ENCODE data around the gene ZNF556.
"Not testable (repeated sequence)": the region's sequence is repeated elsewhere in the genome, so short reads cannot be mapped to it uniquely, and the experiment has no call there.

Gene ZNF556

DNA sequence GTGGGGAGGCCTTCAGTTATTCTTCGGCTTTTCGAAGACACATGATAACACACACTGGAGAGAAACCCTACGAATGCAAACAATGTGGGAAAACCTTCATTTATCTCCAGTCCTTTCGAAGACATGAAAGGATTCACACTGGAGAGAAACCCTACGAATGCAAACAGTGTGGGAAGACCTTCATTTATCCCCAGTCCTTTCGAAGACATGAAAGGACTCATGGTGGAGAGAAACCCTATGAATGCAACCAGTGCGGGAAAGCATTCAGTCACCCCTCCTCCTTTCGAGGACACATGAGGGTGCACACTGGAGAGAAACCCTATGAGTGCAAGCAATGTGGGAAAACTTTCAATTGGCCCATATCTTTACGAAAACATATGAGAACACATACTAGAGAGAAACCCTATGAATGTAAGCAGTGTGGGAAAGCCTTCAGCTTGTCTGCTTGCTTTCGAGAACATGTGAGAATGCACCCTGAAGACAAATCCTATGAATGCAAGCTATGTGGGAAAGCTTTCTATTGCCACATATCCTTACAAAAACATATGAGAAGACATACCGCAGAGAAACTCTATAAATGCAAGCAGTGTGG is 14.0 kb upstream of the ZNF556 start:
- DNase-seq (ENCODE audit: low spot score), result no peak

DNA sequence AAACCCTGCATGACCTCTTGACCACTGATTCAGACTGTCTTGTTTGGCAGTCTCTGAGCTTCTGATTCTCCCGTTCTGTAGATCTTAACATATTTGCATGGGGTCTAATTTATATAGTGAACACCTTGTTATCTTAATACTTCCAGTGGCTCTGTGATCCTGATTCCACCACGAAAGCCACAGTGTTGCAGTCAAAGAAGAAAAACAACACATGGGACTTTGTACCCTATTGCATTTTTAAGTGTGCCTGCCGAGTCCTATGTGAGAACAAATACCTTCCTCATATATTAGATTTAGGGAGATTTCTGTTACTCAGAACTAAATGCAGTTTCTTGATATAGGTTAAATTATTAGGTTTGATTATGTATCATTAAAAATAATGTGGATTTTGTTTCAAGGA is 12.3 kb upstream of the ZNF556 start:
- no peak for DNase-seq (ENCODE audit: low spot score)

DNA sequence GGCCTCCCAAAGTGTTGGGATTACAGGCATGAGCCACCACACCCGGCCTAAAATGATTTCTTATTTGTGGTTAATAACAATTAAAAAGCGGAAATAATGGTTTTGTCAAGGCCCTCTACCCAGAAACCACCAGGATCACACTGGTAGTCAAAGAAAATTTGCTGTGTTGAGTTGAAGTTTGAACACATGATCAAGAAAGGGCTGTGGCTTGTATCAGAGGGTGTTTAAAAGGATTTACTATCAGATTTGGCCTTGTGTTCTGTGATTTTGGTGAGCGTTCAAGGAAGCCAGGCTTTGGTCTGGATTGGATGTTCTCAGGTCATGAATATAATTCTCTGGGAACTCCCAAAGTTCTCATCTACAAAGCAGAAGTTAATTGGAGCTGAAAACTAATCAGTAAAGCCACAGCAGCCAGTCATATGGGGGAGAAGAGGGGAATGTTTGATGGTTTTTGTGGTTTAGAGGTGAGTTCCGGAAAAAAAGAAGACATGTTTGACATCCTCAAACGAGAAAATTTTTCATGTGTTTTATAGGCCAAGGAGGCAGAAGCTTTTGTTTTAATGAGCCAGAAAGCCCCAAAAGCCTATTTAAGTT is 10.6 kb upstream of the ZNF556 start:
- no peak for DNase-seq (ENCODE audit: low spot score)

DNA sequence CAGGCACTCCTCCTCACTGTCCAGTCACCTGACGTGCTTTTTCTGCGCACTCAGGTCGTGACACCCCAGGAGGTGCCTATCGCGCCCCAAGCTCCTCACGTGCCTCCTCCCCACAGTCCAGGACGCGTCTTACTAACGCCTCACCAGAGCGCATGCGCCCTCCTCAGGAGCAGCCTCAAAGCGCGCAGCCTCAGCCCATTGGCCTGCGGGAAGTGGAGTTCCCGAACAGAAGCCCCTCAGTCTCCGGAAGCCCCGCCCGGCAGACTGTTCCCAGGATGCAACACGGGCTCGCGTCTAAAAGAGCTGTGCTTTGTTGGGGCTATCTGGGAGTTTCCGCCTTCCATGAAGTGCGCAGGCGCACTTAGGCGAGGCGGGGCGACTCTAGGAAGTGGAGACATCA is 8.3 kb upstream of the ZNF556 start:
- no peak for DNase-seq (ENCODE audit: low spot score)

DNA sequence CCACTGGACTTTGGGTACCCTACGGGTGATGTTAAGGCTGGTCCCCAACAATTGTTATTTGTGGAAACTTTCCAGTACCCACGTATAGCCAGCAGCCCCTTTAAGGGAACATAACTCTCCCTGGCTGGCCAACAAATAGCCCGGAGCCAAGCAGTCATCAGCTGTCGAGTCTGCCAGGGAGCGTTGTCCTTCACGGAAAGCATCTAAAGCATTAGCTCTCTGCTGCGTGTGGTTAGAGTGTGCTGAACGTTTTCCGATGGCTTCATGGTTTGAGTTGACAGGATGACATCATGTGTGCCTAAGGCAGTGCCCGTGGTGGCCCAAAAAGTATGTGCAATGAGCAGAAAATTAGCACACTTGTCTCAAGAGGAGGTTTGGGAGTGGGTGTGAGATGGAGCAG is 3.3 kb upstream of the ZNF556 start:
- DNase-seq (ENCODE audit: low spot score), result no peak

DNA sequence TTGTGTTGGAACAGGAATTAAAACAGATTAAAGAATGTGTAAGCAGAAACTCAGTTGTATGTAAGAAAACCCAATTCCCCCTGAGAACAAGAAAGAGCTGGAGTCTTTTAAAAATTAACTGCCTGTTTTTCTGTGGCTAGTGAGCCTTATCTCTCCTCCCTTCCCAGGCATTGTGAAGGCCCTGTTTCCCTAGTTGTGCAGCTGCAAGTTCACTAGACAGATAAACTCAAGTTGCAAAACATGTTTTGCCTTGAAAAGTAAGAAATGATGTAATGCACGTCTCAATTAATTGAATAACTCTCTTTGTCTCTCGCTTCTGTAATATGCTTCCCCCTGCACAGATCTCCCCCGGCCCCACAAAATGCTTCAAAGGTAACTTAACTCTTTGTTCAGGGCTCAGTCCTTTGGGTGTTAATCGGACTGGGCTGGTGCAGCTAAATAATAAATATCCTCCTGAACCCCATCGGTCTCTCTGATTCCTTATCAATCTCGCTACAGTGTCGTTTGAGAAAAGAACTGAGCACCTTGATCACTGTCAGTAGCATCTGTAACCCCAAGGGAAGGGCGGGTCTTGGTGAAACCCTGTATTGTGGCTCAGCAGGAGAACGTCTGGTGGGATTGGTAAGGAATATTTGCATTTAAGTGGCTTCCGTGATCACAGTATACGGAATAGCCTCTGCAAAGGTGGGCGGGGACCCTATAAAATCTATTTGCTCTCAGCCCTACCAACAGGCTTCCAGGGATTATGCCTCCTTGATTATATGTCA is 1.6 kb upstream of the ZNF556 start:
- DNase-seq (ENCODE audit: low spot score), result no peak

DNA sequence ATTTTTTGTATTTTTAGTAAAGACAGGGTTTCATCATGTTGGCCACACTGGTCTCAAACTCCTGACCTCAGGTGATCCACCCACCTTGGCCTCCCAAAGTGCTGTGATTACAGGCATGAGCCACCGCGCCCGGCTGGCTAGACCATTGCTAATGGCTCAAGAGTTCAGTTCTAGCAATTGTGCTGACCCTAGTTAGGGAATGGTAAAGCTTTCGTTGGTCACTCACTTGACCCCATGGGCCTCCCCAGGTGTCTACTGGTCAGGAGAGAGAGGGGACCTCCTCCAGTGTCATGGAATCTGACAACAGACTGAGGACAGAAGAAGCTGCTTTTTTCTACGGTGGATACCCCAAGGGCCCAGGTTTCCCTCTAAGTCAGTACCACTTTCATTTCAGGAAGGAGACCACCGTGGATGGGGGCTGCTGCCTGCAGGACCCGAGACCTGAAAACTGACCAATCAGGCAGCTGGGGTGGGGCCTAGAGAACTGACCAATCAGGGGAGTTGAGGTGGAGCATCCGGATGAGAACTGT is 575 bp upstream of the ZNF556 start:
- DNase-seq (ENCODE audit: low spot score), result no peak

DNA sequence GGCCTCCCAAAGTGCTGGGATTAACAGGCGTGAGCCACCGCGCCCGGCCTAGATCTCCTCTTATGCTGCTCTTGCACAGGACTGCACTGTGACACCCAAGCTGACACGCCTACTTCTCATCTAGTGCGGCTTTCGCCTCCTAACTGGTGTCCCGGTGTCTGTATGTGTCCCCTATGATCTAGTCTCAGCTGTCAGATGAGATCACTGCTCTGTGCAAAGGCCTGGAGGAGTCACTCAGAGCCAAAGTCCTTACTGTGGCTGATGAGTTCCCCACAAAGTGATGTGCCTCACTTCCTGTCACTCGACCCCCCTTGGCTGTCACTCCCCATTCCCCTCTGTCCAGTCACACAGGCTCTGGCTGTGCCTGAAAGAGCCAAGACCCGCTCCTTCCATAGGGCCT is 2.5 kb downstream of the ZNF556 start:
- no peak for DNase-seq (ENCODE audit: low spot score)

DNA sequence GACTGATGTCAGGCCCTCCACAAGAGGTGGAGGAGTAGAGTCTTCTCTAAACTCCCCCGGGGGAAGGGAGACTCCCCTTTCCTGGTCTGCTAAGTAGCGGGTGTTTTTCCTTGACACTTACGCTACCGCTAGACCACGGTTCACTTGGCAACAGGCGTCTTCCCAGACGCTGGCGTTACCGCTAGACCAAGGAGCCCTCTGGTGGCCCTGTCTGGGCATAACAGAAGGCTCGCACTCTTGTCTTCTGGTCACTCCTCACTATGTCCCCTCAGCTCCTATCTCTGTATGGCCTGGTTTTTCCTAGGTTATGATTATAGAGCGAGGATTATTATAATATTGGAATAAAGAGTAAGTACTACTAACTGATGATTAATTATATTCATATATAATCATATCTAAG is 5.0 kb downstream of the ZNF556 start:
- DNase-seq (ENCODE audit: low spot score), result not testable (repeated sequence)

DNA sequence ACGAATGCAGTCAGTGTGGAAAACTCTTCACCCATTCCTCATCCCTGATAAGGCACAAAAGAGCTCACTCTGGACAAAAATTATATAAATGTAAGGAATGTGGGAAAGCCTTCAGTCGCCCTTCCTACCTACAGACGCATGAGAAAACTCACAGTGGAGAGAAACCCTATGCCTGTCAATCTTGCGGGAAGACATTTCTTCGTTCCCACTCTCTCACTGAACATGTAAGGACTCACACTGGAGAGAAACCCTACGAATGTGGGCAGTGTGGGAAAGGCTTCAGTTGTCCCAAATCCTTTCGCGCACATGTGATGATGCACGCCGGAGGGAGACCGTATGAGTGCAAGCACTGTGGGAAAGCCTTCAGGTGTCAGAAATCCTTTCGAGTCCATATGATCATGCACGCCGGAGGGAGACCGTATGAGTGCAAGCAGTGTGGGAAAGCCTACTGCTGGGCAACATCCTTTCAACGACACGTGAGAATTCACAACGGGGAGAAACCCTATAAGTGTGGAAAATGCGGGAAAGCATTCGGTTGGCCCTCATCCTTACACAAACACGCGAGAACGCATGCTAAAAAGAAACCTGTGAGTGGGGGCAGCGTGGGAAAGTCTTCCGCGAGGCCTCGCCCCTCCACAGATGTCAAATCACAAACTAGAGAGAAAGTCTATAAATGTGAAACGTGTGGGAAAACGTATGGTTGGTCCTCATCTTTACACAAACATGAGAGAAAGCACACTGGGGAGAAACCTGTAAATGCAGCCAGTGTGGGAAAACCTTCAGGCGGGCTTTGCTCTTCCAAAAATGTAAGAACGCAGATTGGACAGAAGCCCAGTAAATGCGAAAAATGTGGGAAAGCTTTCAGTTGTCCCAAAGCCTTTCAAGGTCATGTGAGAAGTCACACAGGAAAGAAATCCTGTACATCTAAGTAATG is 10.5 kb downstream of the ZNF556 start:
- no peak for DNase-seq (ENCODE audit: low spot score)

DNA sequence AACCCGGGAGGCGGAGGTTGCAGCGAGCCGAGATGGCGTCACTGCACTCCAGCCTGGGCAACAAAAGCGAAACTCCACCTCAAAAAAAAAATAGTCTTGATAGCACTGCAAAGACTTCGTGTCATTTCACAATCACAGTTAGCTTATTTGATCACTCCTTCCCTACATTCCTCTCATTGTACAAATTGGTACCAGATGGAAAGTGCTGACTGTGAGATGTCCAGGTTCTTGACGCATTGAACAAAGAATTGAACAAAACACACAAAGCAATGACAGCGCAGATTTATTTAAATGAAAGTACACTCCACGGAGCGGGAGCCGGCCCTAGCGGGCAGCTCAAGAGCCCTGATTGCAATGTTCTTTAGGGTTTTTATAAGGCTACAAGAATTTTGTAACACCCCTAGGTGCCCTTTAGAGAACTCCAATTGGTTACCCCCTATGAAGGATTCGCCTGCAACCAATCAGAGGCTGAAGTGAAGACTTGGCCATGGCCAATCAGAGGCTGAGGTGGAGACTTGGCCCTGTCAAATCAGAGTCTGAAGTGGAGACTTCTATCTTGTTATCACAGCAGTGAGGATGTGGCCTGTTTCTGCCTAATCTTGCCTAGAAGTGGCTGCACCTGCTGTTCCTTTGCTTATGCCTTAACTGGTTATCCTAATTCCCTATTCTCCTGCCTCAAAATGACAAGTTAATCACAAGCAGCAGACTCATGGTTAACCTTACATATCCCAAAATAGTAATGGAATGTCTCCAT is 16.7 kb downstream of the ZNF556 start:
- DNase-seq (ENCODE audit: low spot score), result no peak

DNA sequence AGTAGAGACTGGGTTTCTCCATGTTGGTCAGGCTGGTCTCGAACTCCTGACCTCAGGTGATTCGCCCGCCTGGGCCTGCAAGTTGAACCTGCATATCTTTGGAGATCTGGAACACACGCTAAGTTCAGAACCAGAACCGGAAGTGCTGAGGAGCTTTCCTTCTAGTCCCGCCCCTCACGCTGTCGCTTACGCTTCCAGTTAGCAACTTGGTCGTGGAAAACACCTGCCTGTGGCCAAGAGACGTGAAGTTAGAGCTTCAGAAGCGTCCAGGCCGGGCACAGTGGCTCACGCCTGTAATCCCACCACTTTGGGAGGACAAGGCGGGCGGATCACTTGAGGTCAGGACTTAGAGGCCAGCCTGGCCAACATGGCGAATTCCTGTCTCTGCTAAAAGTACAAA is 18.6 kb downstream of the ZNF556 start:
- no peak for DNase-seq (ENCODE audit: low spot score)

DNA sequence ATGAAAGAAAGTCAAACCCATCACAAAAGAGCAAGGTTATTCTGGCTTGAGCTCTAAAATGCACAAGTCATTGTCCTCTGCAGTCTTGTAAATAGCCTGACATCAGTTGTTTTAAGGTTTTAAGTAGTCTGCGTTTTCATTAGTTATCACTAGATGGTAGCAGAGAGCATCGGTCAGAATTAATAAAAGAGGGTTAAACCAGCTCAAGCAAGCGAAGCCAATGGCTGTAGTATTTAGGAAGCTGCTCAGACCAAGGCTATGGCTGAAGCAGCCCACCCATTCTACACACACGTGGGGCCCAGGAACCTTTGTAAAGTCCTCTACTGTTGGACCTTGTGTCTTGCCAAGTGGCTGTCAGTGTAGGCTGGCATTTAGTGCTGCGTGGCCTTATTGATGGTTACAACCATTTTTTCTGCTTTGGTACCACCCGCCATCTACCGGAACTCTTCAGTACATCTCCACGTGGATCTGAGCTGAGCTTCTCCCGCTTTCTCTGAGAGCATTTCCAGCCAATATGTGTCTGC is 20.3 kb downstream of the ZNF556 start:
- peak; percentile 65 for DNase-seq (ENCODE audit: low spot score)

DNA sequence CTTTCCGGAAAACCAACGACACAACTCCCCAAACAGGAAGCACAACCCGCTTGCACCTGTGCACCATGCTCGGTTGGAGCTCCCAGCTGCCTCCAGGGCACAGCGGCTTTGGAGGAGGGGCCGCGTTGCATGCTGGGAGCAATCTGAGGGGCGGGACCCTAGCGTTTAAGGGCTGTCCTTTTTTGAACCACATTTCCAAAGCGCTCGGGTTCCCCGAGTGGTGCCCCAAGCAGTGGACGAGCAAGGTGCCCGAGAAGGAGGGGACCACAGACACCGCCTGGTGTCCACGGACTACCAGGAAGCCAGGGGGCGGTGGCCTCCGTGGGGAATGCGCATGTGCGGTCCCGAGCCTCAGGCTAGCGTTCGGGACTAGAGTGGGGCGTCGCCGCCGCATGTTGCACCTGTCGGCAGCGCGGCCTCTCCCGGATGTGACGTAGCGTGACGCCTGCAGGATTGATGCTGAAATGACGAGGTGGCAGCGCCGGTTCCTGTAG is 21.6 kb downstream of the ZNF556 start:
- DNase-seq (ENCODE audit: low spot score), result no peak

DNA sequence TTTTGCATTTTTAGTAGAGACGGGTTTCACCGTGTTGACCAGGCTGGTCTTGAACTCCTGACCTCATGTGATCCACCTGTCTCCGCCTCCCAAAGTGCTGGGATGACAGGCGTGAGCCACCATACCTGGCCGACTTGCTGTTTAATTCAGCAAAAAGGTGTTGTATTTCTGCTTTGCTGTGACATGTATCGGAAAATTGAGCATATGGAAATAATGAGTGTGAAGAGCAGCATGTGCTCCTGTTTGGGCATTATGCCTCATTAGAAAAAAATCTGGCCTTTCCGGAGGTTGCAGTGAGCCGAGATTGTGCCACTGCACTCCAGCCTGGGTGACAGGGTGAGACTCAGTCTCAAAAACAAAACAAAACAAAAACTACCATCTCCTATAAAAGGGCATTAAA is 23.4 kb downstream of the ZNF556 start:
- not testable (repeated sequence) for DNase-seq (ENCODE audit: low spot score)

DNA sequence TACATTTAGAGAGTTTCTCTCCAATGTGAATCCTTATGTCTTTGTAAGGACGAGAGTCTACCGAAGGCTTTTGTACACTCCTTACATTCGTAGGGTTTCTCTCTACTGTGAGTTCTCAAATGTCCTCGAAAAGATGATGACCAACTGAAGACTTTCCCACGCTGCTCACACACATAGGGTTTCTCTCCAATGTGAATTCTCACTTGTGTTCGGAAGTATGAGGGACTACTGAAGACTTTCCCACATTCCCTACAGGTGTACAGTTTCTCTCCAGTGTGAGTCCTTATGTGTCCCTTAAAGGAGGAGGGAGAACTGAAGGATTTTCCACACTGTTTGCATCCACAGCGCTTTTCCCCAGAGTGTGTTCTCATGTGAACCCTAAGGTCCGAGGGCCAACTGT is 29.6 kb downstream of the ZNF556 start:
- DNase-seq (ENCODE audit: low spot score), result no peak

DNA sequence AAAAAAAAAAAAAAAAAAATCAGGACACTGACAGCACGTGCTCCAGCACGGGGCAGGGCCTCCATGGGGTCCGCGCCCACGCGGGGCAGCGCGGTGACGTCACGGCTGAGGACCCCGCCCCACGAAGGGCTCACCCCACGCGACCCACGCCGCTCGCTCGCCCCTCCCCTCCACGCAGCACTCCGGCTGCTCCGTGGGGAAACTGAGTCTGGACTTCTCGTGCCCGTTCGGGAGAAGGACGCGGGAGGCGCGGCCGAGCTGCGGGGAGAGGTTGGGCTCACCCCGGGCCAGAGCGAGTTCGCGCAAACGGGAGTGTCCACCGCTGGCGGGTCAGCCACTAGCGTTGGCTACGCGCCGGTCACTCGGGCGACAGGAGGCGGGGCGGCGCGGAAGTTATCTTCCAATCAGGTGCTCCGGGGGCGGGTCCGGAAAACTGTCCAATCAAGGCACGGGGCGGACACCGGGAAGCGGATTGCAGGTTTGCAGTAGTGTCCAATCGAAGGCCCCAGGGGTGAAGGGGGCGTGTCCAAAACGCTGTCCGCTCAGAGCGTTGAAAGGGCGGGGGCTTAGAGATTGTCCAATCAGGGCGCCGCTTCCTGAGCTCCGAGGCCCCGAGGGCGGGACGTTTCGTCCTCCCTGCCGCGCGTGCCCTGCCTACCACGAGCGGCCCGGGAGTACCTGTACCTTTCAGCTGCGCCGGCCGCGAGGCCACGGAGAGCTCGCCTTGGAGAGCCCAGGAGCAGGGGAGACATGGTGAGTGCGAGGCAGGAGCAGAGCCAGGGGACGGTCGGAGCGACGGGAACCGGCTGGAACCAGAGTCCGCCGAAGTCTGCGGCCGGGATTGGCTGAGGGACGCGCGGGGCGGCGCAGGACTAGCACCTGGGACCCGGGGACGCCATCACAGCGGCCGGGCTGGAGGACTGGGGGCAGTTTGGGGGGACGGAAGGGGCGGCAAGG is 33.4 kb downstream of the ZNF556 start, which contains the start of gene ZNF57:
Gene ZNF57 (plus strand): TSS at position 633 of the 957 bp plus-strand sequence. CDS start 118 bp downstream, at position 751.
- DNase-seq (ENCODE audit: low spot score), result peak; percentile 99

DNA sequence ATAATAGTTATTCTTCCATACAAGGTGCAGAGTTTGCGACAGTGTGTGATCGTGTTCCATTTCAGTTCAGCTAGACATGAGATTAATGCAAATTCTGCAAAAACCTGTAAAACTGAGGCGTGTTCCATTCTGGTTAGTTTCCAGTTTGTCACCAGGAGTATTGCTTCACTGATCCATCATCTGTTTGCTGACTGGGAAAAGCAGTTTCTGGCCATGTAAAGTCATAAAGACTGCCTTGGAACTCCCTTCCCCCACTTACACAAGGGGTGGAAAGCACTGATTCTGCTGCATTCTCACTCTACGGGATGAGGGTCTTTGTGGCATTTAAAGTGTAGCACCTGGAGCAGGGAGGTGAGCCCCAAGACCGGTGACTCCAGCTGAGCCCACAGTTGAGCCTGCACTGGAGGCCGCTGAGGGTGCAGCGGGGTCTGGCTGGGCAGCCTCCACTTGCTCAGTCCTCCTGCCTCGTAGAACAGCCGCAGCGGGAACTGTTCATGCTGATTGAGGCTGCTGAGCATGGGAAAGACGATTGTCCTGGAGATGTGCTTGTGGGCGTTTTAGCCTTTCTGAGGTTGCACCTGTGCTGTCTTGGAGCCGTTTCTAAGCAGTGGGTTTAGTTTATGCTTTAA is 35.6 kb downstream of the ZNF556 start:
- DNase-seq (ENCODE audit: low spot score), result no peak

DNA sequence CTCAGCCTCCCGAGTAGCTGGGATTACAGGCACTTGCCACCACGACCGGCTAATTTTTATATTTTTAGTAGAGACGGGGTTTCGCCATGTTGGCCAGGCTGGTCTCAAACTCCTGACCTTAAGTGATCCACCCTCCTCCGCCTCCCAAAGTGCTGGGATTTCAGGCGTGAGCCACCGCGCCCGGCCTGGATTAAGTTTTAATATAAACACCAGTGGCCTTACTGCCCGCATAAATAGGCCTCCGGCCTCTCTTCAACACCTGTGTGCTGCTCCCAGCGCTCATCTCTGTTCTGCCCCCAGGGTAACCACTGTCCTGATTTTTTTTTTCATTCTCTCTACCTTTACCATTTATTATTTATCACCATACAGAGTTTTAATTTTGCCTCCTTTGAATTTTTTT is 36.2 kb downstream of the ZNF556 start:
- not testable (repeated sequence) for DNase-seq (ENCODE audit: low spot score)

Data from putamen (tissue), 1 donor.